Neuronal stem cell (in vitro differentiated cells): Measurements from ENCODE around the gene UGDH.
"Not testable (repeated sequence)": the region's sequence is repeated elsewhere in the genome, so short reads cannot be mapped to it uniquely, and the experiment has no call there.

Source experiments
- DNase-seq: peaks from one replicate; pipeline ENCODE4 v3.0.0-alpha.2; 2013; ENCODE audit warnings: low spot score
- H2AFZ ChIP-seq: one replicate; pipeline ENCODE4 v1.6.1; 2013; ENCODE audit warnings: mild to moderate bottlenecking, low read length, inconsistent platforms
- H2AK5ac ChIP-seq: 2 replicates; pipeline ENCODE4 v1.6.1; 2013; ENCODE audit warnings: low read depth, mild to moderate bottlenecking, inconsistent platforms, low read length, moderate library complexity, mixed read lengths
- H2BK120ac ChIP-seq: 2 replicates; pipeline ENCODE4 v1.6.1; 2013; ENCODE audit warnings: low read depth, mild to moderate bottlenecking, inconsistent platforms, low read length, moderate library complexity, mixed read lengths
- H2BK12ac ChIP-seq: one replicate; pipeline ENCODE4 v1.6.1; 2013; ENCODE audit warnings: low read length, inconsistent platforms
- H2BK15ac ChIP-seq: 2 replicates; pipeline ENCODE4 v1.6.1; 2013; ENCODE audit warnings: mild to moderate bottlenecking, low read length, inconsistent platforms, mixed read lengths
- H2BK5ac ChIP-seq: one replicate; pipeline ENCODE4 v1.6.1; 2013; ENCODE audit warnings: inconsistent platforms, mild to moderate bottlenecking, low read length, moderate library complexity
- H3K14ac ChIP-seq: one replicate; pipeline ENCODE4 v1.6.1; 2013; ENCODE audit warnings: low read length, inconsistent platforms
- H3K18ac ChIP-seq: 2 replicates; pipeline ENCODE4 v1.6.1; 2013; ENCODE audit warnings: low read length, inconsistent platforms
- H3K23ac ChIP-seq: 2 replicates; pipeline ENCODE4 v1.6.1; 2013; ENCODE audit warnings: low read depth, mild to moderate bottlenecking, mixed read lengths, low read length, inconsistent platforms; ENCODE audit not compliant: poor library complexity
- H3K27ac ChIP-seq: replicated peaks from 3 replicates; pipeline ENCODE4 v1.5.1; 2013; ENCODE audit warnings: low read length, inconsistent platforms
- H3K27me3 ChIP-seq, 3 experiments: 2 replicates each; pipeline ENCODE4 v1.6.1; 2013; ENCODE audit warnings: low read length in 3 of 3, mild to moderate bottlenecking in 2 of 3, inconsistent platforms in 1 of 3, low read depth in 1 of 3, mixed read lengths in 1 of 3, moderate library complexity in 1 of 3; ENCODE audit not compliant: control insufficient read depth in 3 of 3, insufficient read depth in 3 of 3
- H3K36me3 ChIP-seq, 2 donors: replicated peaks in 1 of 2; 2 replicates each; pipeline ENCODE4 v1.6.1; 2013; ENCODE audit warnings: low read length in 2 of 2; ENCODE audit not compliant: control insufficient read depth in 2 of 2, insufficient read depth in 2 of 2
- H3K4ac ChIP-seq: 2 replicates; pipeline ENCODE4 v1.6.1; 2013; ENCODE audit warnings: inconsistent platforms, mild to moderate bottlenecking, low read length, moderate library complexity
- H3K4me1 ChIP-seq, 2 donors: 1 replicate in 1 of 2; 2 replicates in 1 of 2; pipeline ENCODE4 v1.6.1; 2013; ENCODE audit warnings: low read length in 2 of 2, low read depth in 1 of 2; ENCODE audit not compliant: control insufficient read depth in 2 of 2, insufficient read depth in 1 of 2
- H3K4me2 ChIP-seq: one replicate; pipeline ENCODE4 v1.6.1; 2013; ENCODE audit warnings: mild to moderate bottlenecking, low read length, inconsistent platforms; ENCODE audit not compliant: insufficient read depth, poor library complexity, severe bottlenecking
- H3K4me3 ChIP-seq, 2 donors: 2 replicates each; pipeline ENCODE4 v1.5.1; 2013; ENCODE audit warnings: low read length in 2 of 2, mild to moderate bottlenecking in 2 of 2, inconsistent platforms in 1 of 2, moderate library complexity in 1 of 2
- H3K79me1 ChIP-seq: one replicate; pipeline ENCODE4 v1.6.1; 2013; ENCODE audit warnings: low read depth, mild to moderate bottlenecking, inconsistent platforms, low read length, moderate library complexity
- H3K9ac ChIP-seq: one replicate; pipeline ENCODE4 v1.6.1; 2013; ENCODE audit warnings: mild to moderate bottlenecking, low read depth, low read length, inconsistent platforms; ENCODE audit not compliant: poor library complexity
- H3K9me3 ChIP-seq, 2 donors: replicated peaks in 1 of 2; 2 replicates each; pipeline versions ENCODE3 to v1.6.1; 2013; ENCODE audit warnings: low read length in 2 of 2, mild to moderate bottlenecking in 2 of 2, inconsistent platforms in 1 of 2, low read depth in 1 of 2, mixed read lengths in 1 of 2, moderate library complexity in 1 of 2; ENCODE audit not compliant: control insufficient read depth in 2 of 2, insufficient read depth in 1 of 2
- H4K8ac ChIP-seq: one replicate; pipeline ENCODE4 v1.6.1; 2013; ENCODE audit warnings: low read depth, mild to moderate bottlenecking, inconsistent platforms, low read length, moderate library complexity
- H4K91ac ChIP-seq: one replicate; pipeline ENCODE4 v1.6.1; 2013; ENCODE audit warnings: low read length, low read depth, mild to moderate bottlenecking, inconsistent platforms; ENCODE audit not compliant: poor library complexity
- WGBS, 2 donors: extraction: QIAGEN DNeasy Blood & Tissue Kit; methylation state at CpG; one replicate each; pipeline ENCODE4 v1.1.7; 2013; ENCODE audit warnings: missing lambda C conversion rate in 2 of 2, mixed read lengths in 1 of 2; ENCODE audit not compliant: insufficient read length in 2 of 2, insufficient replicate concordance in 1 of 2; ENCODE audit errors: extremely low coverage in 2 of 2; 5-methylcytosine and 5-hydroxymethylcytosine counted together

UGDH gene

DNA sequence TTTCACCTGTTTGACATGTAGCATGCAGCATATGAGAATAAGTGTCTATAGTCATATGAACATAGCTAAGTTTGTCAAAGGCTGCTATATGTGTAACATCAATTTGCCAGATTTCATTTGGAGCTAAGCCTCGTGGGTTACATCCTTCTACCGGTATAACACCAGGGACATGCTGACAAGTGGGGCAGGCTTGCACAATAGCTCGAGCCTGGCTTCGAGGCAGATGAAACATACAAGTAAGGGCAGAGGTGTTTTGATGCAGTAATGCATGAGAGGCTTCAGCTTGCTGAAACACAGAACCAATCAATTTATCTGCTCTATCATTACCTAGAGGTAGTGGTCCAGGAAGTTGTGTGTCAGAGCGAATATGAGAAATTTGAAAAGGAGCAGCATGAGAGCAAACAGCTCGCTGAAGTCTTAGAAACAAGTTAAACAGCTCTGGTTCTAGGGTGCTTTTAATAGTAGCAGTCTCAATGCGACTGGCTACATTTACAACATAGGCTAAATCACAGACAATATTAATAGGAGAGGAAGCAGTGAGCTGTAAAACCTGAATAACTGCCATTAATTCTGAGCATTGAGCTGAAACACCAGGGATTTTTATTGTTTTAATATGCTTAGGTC, 14.9 kb upstream of the UGDH start:
- Histone ChIP-seq H3K36me3 (peaks cover 0 to 13% of the 10 kb centered on the region in 2 donors), H3K27me3 (no peaks in the 10 kb centered on the region), H3K14ac (no peak overlapping the region), H4K91ac (no peak overlapping the region), H3K9me3 (peaks cover 1 to 4% of the 10 kb centered on the region in 2 donors), H2BK15ac (no peak overlapping the region), H2BK120ac (no peak overlapping the region), H2AK5ac (no peak overlapping the region), H3K4me3 (no peak overlapping the region), H2BK12ac (no peak overlapping the region), H3K23ac (no peak overlapping the region), H4K8ac (no peak overlapping the region), H2BK5ac (no peak overlapping the region), H3K27ac (no peak overlapping the region), H2AFZ (no peak overlapping the region), H3K79me1 (no peaks in the 10 kb centered on the region), H3K9ac (no peak overlapping the region), H3K4me1 (peaks cover 0 to 3% of the 10 kb centered on the region in 2 donors), H3K18ac (no peak overlapping the region), H3K4me2 (no peak overlapping the region), H3K4ac (no peak overlapping the region)
- no peak for DNase-seq
- no CpG with 5 or more reads among the region's 7 CpGs for WGBS, 2 donors

DNA sequence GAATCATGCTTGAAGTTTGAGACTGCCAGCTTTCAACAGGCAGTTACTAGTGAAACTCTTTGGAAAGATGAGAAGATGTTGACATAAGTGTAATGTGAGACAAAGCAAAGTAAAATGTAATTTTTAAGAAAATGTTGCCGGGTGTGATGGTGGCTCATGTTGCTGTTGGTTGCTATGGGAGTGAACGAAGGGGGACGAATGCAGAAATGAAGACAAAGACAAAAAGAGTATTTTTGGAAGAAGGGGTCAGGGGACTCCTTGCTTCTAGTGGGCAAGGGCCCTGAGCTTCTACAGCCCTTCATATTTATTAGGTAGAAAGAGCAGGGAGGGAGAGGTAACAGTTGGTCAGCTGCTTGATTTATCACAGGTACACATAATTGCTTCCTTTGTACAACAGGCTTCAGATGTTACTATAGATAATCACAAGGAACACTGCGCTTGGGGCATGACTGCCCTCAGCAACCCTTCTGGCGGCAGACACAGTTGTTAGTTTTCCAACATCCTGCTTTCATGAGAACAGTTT, 11.9 kb upstream of the UGDH start:
- H3K14ac ChIP-seq, result no peak overlapping the region
- no peak overlapping the region for H3K4me2 ChIP-seq
- H3K27me3 ChIP-seq, result no peaks in the 10 kb centered on the region
- H3K79me1 ChIP-seq, result peaks cover 3% of the 10 kb centered on the region
- no peak overlapping the region for H2BK5ac ChIP-seq
- H3K23ac ChIP-seq, result no peak overlapping the region
- peaks cover 1 to 8% of the 10 kb centered on the region in 2 donors for H3K9me3 ChIP-seq
- no peak overlapping the region for H3K4ac ChIP-seq
- no peak overlapping the region for H2BK12ac ChIP-seq
- no peak overlapping the region for H4K91ac ChIP-seq
- no peak overlapping the region for H4K8ac ChIP-seq
- no CpG with 5 or more reads among the region's 5 CpGs for WGBS, 2 donors
- H3K27ac ChIP-seq, result no peak overlapping the region
- no peaks in the 10 kb centered on the region for H3K4me1 ChIP-seq
- no peak overlapping the region for H3K18ac ChIP-seq
- no peak overlapping the region for H2AFZ ChIP-seq
- H3K4me3 ChIP-seq, result no peak overlapping the region
- no peak overlapping the region for H2AK5ac ChIP-seq
- peaks cover 2 to 39% of the 10 kb centered on the region in 2 donors for H3K36me3 ChIP-seq
- no peak overlapping the region for H2BK120ac ChIP-seq
- H3K9ac ChIP-seq, result no peak overlapping the region
- DNase-seq, result no peak
- H2BK15ac ChIP-seq, result no peak overlapping the region

DNA sequence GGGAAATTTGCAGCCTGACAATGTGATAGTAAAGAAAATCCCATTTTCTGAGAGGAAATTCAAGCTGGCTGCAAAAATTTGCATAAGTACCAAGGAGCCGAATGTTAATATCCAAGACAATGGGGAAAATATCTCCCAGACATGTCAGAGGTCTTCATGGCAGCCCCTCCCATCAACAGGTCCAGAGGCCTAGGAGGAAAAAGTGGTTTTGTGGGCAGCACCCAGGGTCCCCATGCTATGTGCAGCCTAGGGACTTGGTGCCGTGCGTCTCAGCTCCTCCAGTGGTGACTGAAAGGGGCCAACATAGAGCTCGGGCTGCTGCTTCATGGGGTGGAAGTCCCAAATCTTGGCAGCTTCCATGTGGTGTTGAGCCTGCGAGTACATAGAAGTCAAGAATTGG, 6.3 kb upstream of the UGDH start:
- no peak overlapping the region for H2BK5ac ChIP-seq
- H3K4me1 ChIP-seq, result peaks cover under 1 to 2% of the 10 kb centered on the region in 2 donors
- no peak overlapping the region for H2BK15ac ChIP-seq
- H3K36me3 ChIP-seq, result peaks cover 21 to 75% of the 10 kb centered on the region in 2 donors
- no peak overlapping the region for H3K27ac ChIP-seq
- H3K18ac ChIP-seq, result no peak overlapping the region
- no peak overlapping the region for H4K91ac ChIP-seq
- no peak overlapping the region for H3K4me3 ChIP-seq
- H3K79me1 ChIP-seq, result peaks cover 8% of the 10 kb centered on the region
- H3K9me3 ChIP-seq, result peaks cover 15 to 54% of the 10 kb centered on the region in 2 donors
- H3K23ac ChIP-seq, result no peak overlapping the region
- no peak overlapping the region for H3K9ac ChIP-seq
- H3K4ac ChIP-seq, result no peak overlapping the region
- H4K8ac ChIP-seq, result no peak overlapping the region
- H2BK120ac ChIP-seq, result no peak overlapping the region
- H3K4me2 ChIP-seq, result no peak overlapping the region
- H2AFZ ChIP-seq, result no peak overlapping the region
- no peaks in the 10 kb centered on the region for H3K27me3 ChIP-seq
- no peak overlapping the region for H3K14ac ChIP-seq
- WGBS, 2 donors, result no CpG with 5 or more reads among the region's 5 CpGs
- no peak for DNase-seq
- no peak overlapping the region for H2AK5ac ChIP-seq
- no peak overlapping the region for H2BK12ac ChIP-seq

DNA sequence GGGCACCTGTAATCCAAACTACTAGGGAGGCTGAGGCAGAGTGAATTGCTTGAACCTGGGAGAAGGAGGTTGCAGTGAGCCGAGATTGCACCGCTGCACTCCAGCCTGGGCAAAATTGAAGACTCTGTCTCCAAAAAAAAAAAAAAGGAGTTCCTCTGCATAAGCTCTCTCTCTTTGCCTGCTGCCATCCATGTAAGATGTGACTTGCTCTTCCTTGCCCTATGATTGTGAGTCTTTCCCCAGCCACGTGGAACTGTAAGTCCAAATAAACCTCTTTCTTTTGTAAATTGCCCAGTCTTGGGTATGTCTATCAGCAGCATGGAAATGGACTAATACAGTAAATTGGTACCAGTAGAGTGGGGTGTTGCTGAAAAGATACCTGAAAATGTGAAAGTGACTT, 5.0 kb upstream of the UGDH start:
- H3K14ac ChIP-seq, H3K4me2 ChIP-seq, H3K27me3 ChIP-seq, DNase-seq, H3K4me3 ChIP-seq, H2BK12ac ChIP-seq, H3K79me1 ChIP-seq, H4K8ac ChIP-seq, H2AK5ac ChIP-seq, H3K9ac ChIP-seq, H2BK120ac ChIP-seq, H3K18ac ChIP-seq, H3K4me1 ChIP-seq, H2BK5ac ChIP-seq, H4K91ac ChIP-seq, H3K4ac ChIP-seq, H2BK15ac ChIP-seq, H3K23ac ChIP-seq, H2AFZ ChIP-seq, H3K27ac ChIP-seq: not testable (repeated sequence)
- peaks cover 21 to 75% of the 10 kb centered on the region in 2 donors for H3K36me3 ChIP-seq
- WGBS, 2 donors, result no CpG with 5 or more reads among the region's 3 CpGs
- peaks cover 15 to 54% of the 10 kb centered on the region in 2 donors for H3K9me3 ChIP-seq
